Measurements from ENCODE around the gene PAK1. TPM values are rescaled to one million over a fixed set of nuclear protein-coding genes. Genes with fewer than 3 reads are reported as not detected.

The PAK1 gene
- total and polyA plus RNA-seq, 2 donors (not counting 3 experiments of a cell fraction or from before 2014, with no cell fraction given): 5.6 to 12.9 TPM

DNA sequence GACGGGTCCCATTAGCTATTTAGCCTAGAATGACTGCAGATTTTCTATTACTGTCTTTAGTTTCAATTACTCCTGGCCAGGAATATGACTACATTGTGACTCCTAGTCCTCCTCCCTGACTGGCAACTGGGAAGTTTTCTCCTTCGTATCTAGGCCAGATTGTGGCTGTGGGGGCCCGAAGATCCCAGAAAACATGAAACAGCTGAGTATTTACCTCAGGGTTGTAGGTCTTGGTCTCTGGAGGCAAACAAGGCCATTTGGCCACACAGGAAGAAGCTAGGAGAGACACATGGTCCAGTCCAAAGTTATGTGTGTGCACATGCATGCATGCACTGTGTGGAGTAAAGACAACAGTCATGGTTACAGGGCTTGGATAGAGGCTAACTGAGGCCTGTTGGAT lies 162.2 kb downstream of the PAK1 start:
- TF ChIP-seq FOS (IDR thresholded peaks at IDR 0.05; ENCODE audit: borderline replicate concordance, insufficient read depth, low read length): no peak
- TF ChIP-seq EZH2 (IDR thresholded peaks at IDR 0.05; ENCODE audit: borderline replicate concordance, low read depth, low read length, severe bottlenecking): no peak
- TF ChIP-seq GATA2 (IDR thresholded peaks at IDR 0.05; ENCODE audit: insufficient read depth, insufficient read length, low read depth, low read length): no peak
- TF ChIP-seq JUN (IDR thresholded peaks at IDR 0.05; ENCODE audit: borderline replicate concordance, insufficient read depth, insufficient read length, low read depth): no peak
- TF ChIP-seq POLR2AphosphoS5 (IDR thresholded peaks at IDR 0.05; ENCODE audit: insufficient read depth, low read depth, low read length): no peak
- no peak for TF ChIP-seq POLR2A (IDR thresholded peaks at IDR 0.05; ENCODE audit: low read depth, low read length)
- TF ChIP-seq, protein P1, sequence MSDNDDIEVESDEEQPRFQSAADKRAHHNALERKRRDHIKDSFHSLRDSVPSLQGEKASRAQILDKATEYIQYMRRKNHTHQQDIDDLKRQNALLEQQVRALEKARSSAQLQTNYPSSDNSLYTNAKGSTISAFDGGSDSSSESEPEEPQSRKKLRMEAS (IDR thresholded peaks at IDR 0.05; ENCODE audit: insufficient read depth, insufficient read length): no peak
- TF ChIP-seq, protein P2, sequence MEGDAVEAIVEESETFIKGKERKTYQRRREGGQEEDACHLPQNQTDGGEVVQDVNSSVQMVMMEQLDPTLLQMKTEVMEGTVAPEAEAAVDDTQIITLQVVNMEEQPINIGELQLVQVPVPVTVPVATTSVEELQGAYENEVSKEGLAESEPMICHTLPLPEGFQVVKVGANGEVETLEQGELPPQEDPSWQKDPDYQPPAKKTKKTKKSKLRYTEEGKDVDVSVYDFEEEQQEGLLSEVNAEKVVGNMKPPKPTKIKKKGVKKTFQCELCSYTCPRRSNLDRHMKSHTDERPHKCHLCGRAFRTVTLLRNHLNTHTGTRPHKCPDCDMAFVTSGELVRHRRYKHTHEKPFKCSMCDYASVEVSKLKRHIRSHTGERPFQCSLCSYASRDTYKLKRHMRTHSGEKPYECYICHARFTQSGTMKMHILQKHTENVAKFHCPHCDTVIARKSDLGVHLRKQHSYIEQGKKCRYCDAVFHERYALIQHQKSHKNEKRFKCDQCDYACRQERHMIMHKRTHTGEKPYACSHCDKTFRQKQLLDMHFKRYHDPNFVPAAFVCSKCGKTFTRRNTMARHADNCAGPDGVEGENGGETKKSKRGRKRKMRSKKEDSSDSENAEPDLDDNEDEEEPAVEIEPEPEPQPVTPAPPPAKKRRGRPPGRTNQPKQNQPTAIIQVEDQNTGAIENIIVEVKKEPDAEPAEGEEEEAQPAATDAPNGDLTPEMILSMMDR (IDR thresholded peaks at IDR 0.05; ENCODE audit: extremely low read depth in 1 of 2, insufficient read depth in 1 of 2, low read depth in 1 of 2, low read length in 2 of 2): no peak
- no peak for TF ChIP-seq MYC (IDR thresholded peaks at IDR 0.05; ENCODE audit: low read depth, low read length)
- CTCF ChIA-PET: interaction anchor here (1.3 kb wide), 1 partner anchor 13 kb away, joined by 3 read pairs; no protein-coding TSS in a partner anchor

More for the DNA sequence above, 162.2 kb downstream of the PAK1 start:
- FAIRE-seq (no peak), DNase-seq (ENCODE audit: low read depth, low spot score) (no peak)
- no peak overlapping the region for H3K4me3 ChIP-seq (replicated peaks in 1 of 3; ENCODE audit: insufficient read depth in 1 of 3, low read depth in 1 of 3, low read length in 3 of 3)
- H3K4me2 ChIP-seq (ENCODE audit: insufficient read depth, low read length): no peak overlapping the region
- H3K36me3 ChIP-seq (ENCODE audit: control insufficient read depth in 2 of 2, extremely low read depth in 1 of 2, insufficient read depth in 2 of 2, low read length in 2 of 2): no peaks in the 10 kb centered on the region
- no peaks in the 10 kb centered on the region for H3K9me3 ChIP-seq (replicated peaks; ENCODE audit: control insufficient read depth, insufficient read depth, low read length)
- H3K4me1 ChIP-seq (ENCODE audit: control insufficient read depth, extremely low read depth, insufficient read depth, low read length): no peaks in the 10 kb centered on the region
- H3K27me3 ChIP-seq (ENCODE audit: control insufficient read depth in 2 of 2, insufficient read depth in 2 of 2, low read length in 2 of 2): peaks cover 2 to 5% of the 10 kb centered on the region in 2 experiments
- BruUV-seq (replicated peaks): no TSS peak
- no peaks in the 10 kb centered on the region for H3K79me2 ChIP-seq (ENCODE audit: control insufficient read depth, insufficient read depth, low read length)
- H3K9ac ChIP-seq (replicated peaks; ENCODE audit: extremely low read depth, insufficient read depth, low read length): no peak overlapping the region
- dilution Hi-C loops (cut with MboI; ENCODE audit: extremely low pct_ligation_motif_present, low sequenced_read_pairs) (no loop called here), intact Hi-C loops (cut with micrococcal nuclease) (no loop called here)
- H3K9me1 ChIP-seq (replicated peaks; ENCODE audit: control insufficient read depth, extremely low read depth, insufficient read depth, low read length): no peaks in the 10 kb centered on the region
- no peak overlapping the region for H2AFZ ChIP-seq (ENCODE audit: low read depth, low read length)
- no peaks in the 10 kb centered on the region for H4K20me1 ChIP-seq (replicated peaks; ENCODE audit: control insufficient read depth, extremely low read depth, insufficient read depth, low read length)
- POLR2A ChIA-PET: no interaction called here
- no peak overlapping the region for H3K27ac ChIP-seq (ENCODE audit: insufficient read depth, low read depth, low read length)

Data from endothelial cell of umbilical vein (primary cell).